Panc1 (cell line): ENCODE data around the gene NKX2-2.

Experiments
- POLR2AphosphoS5 ChIP-seq: IDR thresholded peaks from 2 replicates; pipeline ENCODE4 v1.6.1; 2012; ENCODE audit warnings: mild to moderate bottlenecking, low read depth, low read length, moderate library complexity
- SIN3A ChIP-seq: IDR thresholded peaks from 2 replicates; pipeline ENCODE4 v1.6.1; 2012; ENCODE audit warnings: low read depth, mild to moderate bottlenecking, low read length, moderate library complexity, borderline replicate concordance; ENCODE audit not compliant: insufficient read depth
- TCF7L2 ChIP-seq: IDR thresholded peaks from 2 replicates; pipeline ENCODE4 v1.6.1; 2011; ENCODE audit warnings: mild to moderate bottlenecking, low read depth, low read length, inconsistent platforms
- TF ChIP-seq, protein P1 (sequence below): fragments of 450-650 bp; IDR thresholded peaks from 2 replicates; pipeline ENCODE4 v1.5.1; 2017; ENCODE audit warnings: mild to moderate bottlenecking
- TF ChIP-seq, protein P2 (sequence below), 2 experiments: IDR thresholded peaks; 2 replicates each; pipeline ENCODE4 v1.6.1; 2011 to 2012; ENCODE audit warnings: low read depth in 2 of 2, control low read depth in 1 of 2, low read length in 1 of 2, mild to moderate bottlenecking in 1 of 2, moderate library complexity in 1 of 2; ENCODE audit not compliant: insufficient read depth in 1 of 2

- TF ChIP-seq, protein P1, sequence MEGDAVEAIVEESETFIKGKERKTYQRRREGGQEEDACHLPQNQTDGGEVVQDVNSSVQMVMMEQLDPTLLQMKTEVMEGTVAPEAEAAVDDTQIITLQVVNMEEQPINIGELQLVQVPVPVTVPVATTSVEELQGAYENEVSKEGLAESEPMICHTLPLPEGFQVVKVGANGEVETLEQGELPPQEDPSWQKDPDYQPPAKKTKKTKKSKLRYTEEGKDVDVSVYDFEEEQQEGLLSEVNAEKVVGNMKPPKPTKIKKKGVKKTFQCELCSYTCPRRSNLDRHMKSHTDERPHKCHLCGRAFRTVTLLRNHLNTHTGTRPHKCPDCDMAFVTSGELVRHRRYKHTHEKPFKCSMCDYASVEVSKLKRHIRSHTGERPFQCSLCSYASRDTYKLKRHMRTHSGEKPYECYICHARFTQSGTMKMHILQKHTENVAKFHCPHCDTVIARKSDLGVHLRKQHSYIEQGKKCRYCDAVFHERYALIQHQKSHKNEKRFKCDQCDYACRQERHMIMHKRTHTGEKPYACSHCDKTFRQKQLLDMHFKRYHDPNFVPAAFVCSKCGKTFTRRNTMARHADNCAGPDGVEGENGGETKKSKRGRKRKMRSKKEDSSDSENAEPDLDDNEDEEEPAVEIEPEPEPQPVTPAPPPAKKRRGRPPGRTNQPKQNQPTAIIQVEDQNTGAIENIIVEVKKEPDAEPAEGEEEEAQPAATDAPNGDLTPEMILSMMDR, result no peak
- TF ChIP-seq POLR2AphosphoS5, result no peak
- TF ChIP-seq SIN3A, result no peak
- TF ChIP-seq, protein P2, sequence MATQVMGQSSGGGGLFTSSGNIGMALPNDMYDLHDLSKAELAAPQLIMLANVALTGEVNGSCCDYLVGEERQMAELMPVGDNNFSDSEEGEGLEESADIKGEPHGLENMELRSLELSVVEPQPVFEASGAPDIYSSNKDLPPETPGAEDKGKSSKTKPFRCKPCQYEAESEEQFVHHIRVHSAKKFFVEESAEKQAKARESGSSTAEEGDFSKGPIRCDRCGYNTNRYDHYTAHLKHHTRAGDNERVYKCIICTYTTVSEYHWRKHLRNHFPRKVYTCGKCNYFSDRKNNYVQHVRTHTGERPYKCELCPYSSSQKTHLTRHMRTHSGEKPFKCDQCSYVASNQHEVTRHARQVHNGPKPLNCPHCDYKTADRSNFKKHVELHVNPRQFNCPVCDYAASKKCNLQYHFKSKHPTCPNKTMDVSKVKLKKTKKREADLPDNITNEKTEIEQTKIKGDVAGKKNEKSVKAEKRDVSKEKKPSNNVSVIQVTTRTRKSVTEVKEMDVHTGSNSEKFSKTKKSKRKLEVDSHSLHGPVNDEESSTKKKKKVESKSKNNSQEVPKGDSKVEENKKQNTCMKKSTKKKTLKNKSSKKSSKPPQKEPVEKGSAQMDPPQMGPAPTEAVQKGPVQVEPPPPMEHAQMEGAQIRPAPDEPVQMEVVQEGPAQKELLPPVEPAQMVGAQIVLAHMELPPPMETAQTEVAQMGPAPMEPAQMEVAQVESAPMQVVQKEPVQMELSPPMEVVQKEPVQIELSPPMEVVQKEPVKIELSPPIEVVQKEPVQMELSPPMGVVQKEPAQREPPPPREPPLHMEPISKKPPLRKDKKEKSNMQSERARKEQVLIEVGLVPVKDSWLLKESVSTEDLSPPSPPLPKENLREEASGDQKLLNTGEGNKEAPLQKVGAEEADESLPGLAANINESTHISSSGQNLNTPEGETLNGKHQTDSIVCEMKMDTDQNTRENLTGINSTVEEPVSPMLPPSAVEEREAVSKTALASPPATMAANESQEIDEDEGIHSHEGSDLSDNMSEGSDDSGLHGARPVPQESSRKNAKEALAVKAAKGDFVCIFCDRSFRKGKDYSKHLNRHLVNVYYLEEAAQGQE (IDR thresholded peaks at IDR 0.05; ENCODE audit: insufficient read depth in 1 of 2, low read depth in 2 of 2, low read length in 1 of 2), result no peak
- TF ChIP-seq TCF7L2, result no peak
Observed at GRCh38 chr20:21539512-21539911, 25.6 kb upstream of the NKX2-2 start.
